Prostate gland (tissue), 2 donors: ENCODE results near the gene MELTF.

Experiments used
- CTCF ChIP-seq, 4 experiments: fragments of 200-600 bp in 2 of 4; fragments of 450-650 bp in 2 of 4; sonication (generic) in 2 of 4; IDR thresholded peaks; 1 replicate in 3 of 4; 2 replicates in 1 of 4; pipeline ENCODE4 v1.5.1; 2016 to 2019; ENCODE audit warnings: antibody characterized with exemption in 4 of 4, mild to moderate bottlenecking in 2 of 4, moderate library complexity in 2 of 4
- POLR2A ChIP-seq: fragments of 450-650 bp; IDR thresholded peaks from one replicate; pipeline ENCODE4 v1.6.1; 2016; ENCODE audit warnings: antibody characterized with exemption, mild to moderate bottlenecking
- POLR2AphosphoS5 ChIP-seq: sonication (generic); formaldehyde crosslinking; IDR thresholded peaks from one replicate; pipeline ENCODE4 v1.6.1; 2017; ENCODE audit warnings: antibody characterized with exemption

DNA sequence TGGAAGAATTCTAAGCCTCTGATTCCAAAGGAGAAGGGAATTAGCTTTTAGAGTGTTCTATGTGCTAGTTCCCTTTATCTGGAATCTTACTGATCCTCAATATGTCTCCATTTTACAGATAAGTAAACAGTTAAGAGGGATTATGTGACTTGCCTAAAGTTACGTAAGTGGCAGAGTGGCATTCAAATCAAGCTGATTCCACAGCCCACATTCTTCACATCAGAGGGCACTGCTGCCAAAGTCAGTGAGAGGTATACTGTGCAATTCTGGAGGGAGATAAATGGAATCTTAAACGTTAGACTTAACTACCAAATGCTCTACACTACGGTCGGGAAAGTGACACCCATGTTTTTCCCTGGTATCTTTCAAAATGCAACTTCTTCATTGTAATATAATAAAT lies 11.0 kb upstream of the MELTF start:
- no peak for TF ChIP-seq CTCF (IDR thresholded peaks at IDR 0.05)
- TF ChIP-seq POLR2AphosphoS5: no peak
- TF ChIP-seq POLR2A: no peak
